Esophagus muscularis mucosa (tissue), 4 donors: Measurements from ENCODE around the gene ARHGDIA. TPM values are rescaled to one million over a fixed set of nuclear protein-coding genes. Genes with fewer than 3 reads are reported as not detected.

ENCODE experiments used
- DNase-seq: peaks from one replicate; pipeline ENCODE4 v3.0.0-alpha.2; 2017; ENCODE audit errors: extremely low spot score
- H3K27ac ChIP-seq, 4 donors: fragments of 200-600 bp; sonication (generic); replicated peaks in 1 of 4; 1 replicate in 3 of 4; 2 replicates in 1 of 4; pipeline ENCODE4 v1.5.1; 2016 to 2019; ENCODE audit warnings: mild to moderate bottlenecking in 1 of 4
- H3K27me3 ChIP-seq, 4 donors: fragments of 200-600 bp; sonication (generic); one replicate each; pipeline versions ENCODE4 v1.5.1 to v1.6.0; 2016 to 2019
- H3K36me3 ChIP-seq, 4 donors: fragments of 200-600 bp; sonication (generic); one replicate each; pipeline ENCODE4 v1.5.1; 2016 to 2019
- H3K4me1 ChIP-seq, 4 donors: fragments of 200-600 bp; sonication (generic); one replicate each; pipeline ENCODE4 v1.5.1; 2016 to 2019
- H3K4me3 ChIP-seq, 4 donors: fragments of 200-600 bp; sonication (generic); 1 replicate in 2 of 4; 2 replicates in 2 of 4; pipeline ENCODE4 v1.5.1; 2016 to 2019; ENCODE audit warnings: mild to moderate bottlenecking in 4 of 4, moderate library complexity in 1 of 4
- H3K9me3 ChIP-seq, 4 donors: fragments of 200-600 bp; sonication (generic); 1 replicate in 3 of 4; 2 replicates in 1 of 4; pipeline ENCODE4 v1.5.1; 2016 to 2019
- CTCF ChIP-seq, 3 experiments: fragments of 200-600 bp in 2 of 3; fragments of 450-650 bp in 1 of 3; sonication (generic) in 2 of 3; IDR thresholded peaks; one replicate each; pipeline ENCODE4 v1.5.1; 2017 to 2019; ENCODE audit warnings: antibody characterized with exemption in 3 of 3, mild to moderate bottlenecking in 2 of 3, moderate library complexity in 1 of 3
- EP300 ChIP-seq: sonication (generic); formaldehyde crosslinking; IDR thresholded peaks from one replicate; pipeline ENCODE4 v1.6.1; 2017; ENCODE audit warnings: antibody characterized with exemption
- POLR2A ChIP-seq: fragments of 450-650 bp; IDR thresholded peaks from one replicate; pipeline ENCODE4 v1.6.1; 2017; ENCODE audit warnings: antibody characterized with exemption, moderate library complexity, mild to moderate bottlenecking, low read depth
- POLR2AphosphoS5 ChIP-seq, 2 donors: sonication (generic); formaldehyde crosslinking; IDR thresholded peaks; one replicate each; pipeline ENCODE4 v1.6.1; 2017; ENCODE audit warnings: antibody characterized with exemption in 2 of 2
- WGBS: methylation state at CpG from one replicate; pipeline ENCODE4 v1.1.5; 2018; 5-methylcytosine and 5-hydroxymethylcytosine counted together
- intact Hi-C: fragments of 100-400 bp; cut with DNase I; formaldehyde crosslinking; loops from one replicate; pipeline ENCODE4 v1.15.1; 2023
- total RNA-seq, 4 donors: library from RNA; depleted of rRNA; stranded (reverse); fragments of >200 nt; gene quantifications; one replicate each; pipeline versions ENCODE4 v1.1.0 to v1.2.1, GENCODE V29; 2016

Gene ARHGDIA
- total RNA-seq, 4 donors from 2014 or later, result 115 to 229 (median 202) TPM

- peaks cover 0 to 62% (median 0%) of the 10 kb centered on the region in 4 donors for H3K27me3 ChIP-seq
- peaks cover 16 to 21% (median 18%) of the 10 kb centered on the region in 4 donors for H3K4me1 ChIP-seq
- no peak for DNase-seq
- no peak overlapping the region for H3K27ac ChIP-seq
- WGBS, result 39% methylated on average over 7 of the region's 7 CpGs
- intact Hi-C loops, result no loop called here
- no peaks in the 10 kb centered on the region for H3K9me3 ChIP-seq
- H3K4me3 ChIP-seq, result no peak overlapping the region
- TF ChIP-seq POLR2A (no peak), POLR2AphosphoS5 (IDR thresholded peaks at IDR 0.05) (no peak), CTCF (IDR thresholded peaks at IDR 0.05) (no peak), EP300 (no peak)
- peaks cover 0 to 7% (median 5%) of the 10 kb centered on the region in 4 donors for H3K36me3 ChIP-seq
Measured at GRCh38 chr17:81817758-81818147, 53.4 kb downstream of the ARHGDIA start.

Other genes with a start within 250 kb of the ARHGDIA start
- 10 to 100 TPM; 58.1 to 86.6 (median 65.7) TPM for gene NPLOC4, start 234.2 kb downstream of the ARHGDIA start, total RNA-seq
- under 1 TPM in 2 of 4 donors, not detected in 2; 0.32 to 0.92 TPM for gene TSPAN10, start 234.1 kb downstream of the ARHGDIA start, total RNA-seq
- under 1 TPM in 1 of 4 donors, not detected in 3; 0.98 TPM for gene PDE6G, start 214.8 kb downstream of the ARHGDIA start, total RNA-seq
- 10 to 100 TPM; 24.5 to 40.5 (median 31.1) TPM for gene OXLD1, start 204.7 kb downstream of the ARHGDIA start, total RNA-seq
- gene CCDC137, start 204.6 kb downstream of the ARHGDIA start, total RNA-seq, result 10 to 100 TPM in 3 of 4 donors, 1 to 10 TPM in 1; 8.9 to 14.1 (median 12.6) TPM
- 10 to 100 TPM; 23.7 to 38.3 (median 27.3) TPM for gene ARL16, start 187.5 kb downstream of the ARHGDIA start, total RNA-seq
- gene HGS, start 187.3 kb downstream of the ARHGDIA start, total RNA-seq, result 10 to 100 TPM; 47.8 to 99.1 (median 65.5) TPM
- 10 to 100 TPM; 24.5 to 47.9 (median 39.2) TPM for gene MRPL12, start 168.0 kb downstream of the ARHGDIA start, total RNA-seq
- 1 to 10 TPM; 2.1 to 5.5 (median 4.8) TPM for gene SLC25A10, start 159.1 kb downstream of the ARHGDIA start, total RNA-seq
- gene GCGR, start 67.2 kb downstream of the ARHGDIA start, total RNA-seq, result under 1 TPM in 2 of 4 donors, not detected in 2; 0.17 to 0.40 TPM
- gene MCRIP1, start 38.0 kb downstream of the ARHGDIA start, total RNA-seq, result 100 to 1,000 TPM in 3 of 4 donors, 10 to 100 TPM in 1; 83.5 to 146 (median 114) TPM
- gene PPP1R27, start 36.3 kb downstream of the ARHGDIA start, total RNA-seq, result not detected
- gene P4HB, start 10.8 kb downstream of the ARHGDIA start, total RNA-seq, result 100 to 1,000 TPM; 269 to 334 (median 313) TPM
- 10 to 100 TPM; 44.0 to 67.7 (median 56.5) TPM for gene ALYREF, start 20.2 kb upstream of the ARHGDIA start, total RNA-seq
- gene ANAPC11, start 20.4 kb upstream of the ARHGDIA start, total RNA-seq, result 100 to 1,000 TPM; 131 to 139 (median 135) TPM
- 1 to 10 TPM in 1 of 4 donors, under 1 TPM in 1, not detected in 2; 0.78 to 1.8 TPM for gene NPB, start 30.9 kb upstream of the ARHGDIA start, total RNA-seq
- 10 to 100 TPM; 27.4 to 38.7 (median 33.3) TPM for gene PCYT2, start 40.1 kb upstream of the ARHGDIA start, total RNA-seq
- 10 to 100 TPM; 13.9 to 27.0 (median 19.9) TPM for gene SIRT7, start 46.8 kb upstream of the ARHGDIA start, total RNA-seq
- 10 to 100 TPM; 23.7 to 41.7 (median 33.6) TPM for gene MAFG, start 56.4 kb upstream of the ARHGDIA start, total RNA-seq
- gene PYCR1, start 66.0 kb upstream of the ARHGDIA start, total RNA-seq, result 1 to 10 TPM; 2.1 to 6.5 (median 4.6) TPM
- not detected for gene MYADML2, start 75.9 kb upstream of the ARHGDIA start, total RNA-seq
- gene NOTUM, start 89.8 kb upstream of the ARHGDIA start, total RNA-seq, result under 1 TPM in 1 of 4 donors, not detected in 3; 0.83 TPM
- gene ASPSCR1, start 106.3 kb upstream of the ARHGDIA start, total RNA-seq, result 10 to 100 TPM; 15.9 to 18.4 (median 17.3) TPM
- 100 to 1,000 TPM in 2 of 4 donors, 10 to 100 TPM in 2; 62.5 to 109 (median 95.5) TPM for gene CENPX, start 151.5 kb upstream of the ARHGDIA start, total RNA-seq
- 10 to 100 TPM in 2 of 4 donors, 1 to 10 TPM in 2; 6.6 to 15.8 (median 11.5) TPM for gene LRRC45, start 152.0 kb upstream of the ARHGDIA start, total RNA-seq
- gene RAC3, start 160.3 kb upstream of the ARHGDIA start, total RNA-seq, result 1 to 10 TPM; 1.8 to 2.5 (median 2.2) TPM
- gene DCXR, start 166.4 kb upstream of the ARHGDIA start, total RNA-seq, result 100 to 1,000 TPM in 2 of 4 donors, 10 to 100 TPM in 2; 78.6 to 135 (median 102) TPM
- 10 to 100 TPM; 32.4 to 54.8 (median 42.5) TPM for gene RFNG, start 180.5 kb upstream of the ARHGDIA start, total RNA-seq
- 100 to 1,000 TPM in 2 of 4 donors, 10 to 100 TPM in 2; 64.4 to 108 (median 85.4) TPM for gene GPS1, start 180.6 kb upstream of the ARHGDIA start, total RNA-seq
- gene DUS1L, start 194.5 kb upstream of the ARHGDIA start, total RNA-seq, result 10 to 100 TPM; 42.2 to 77.1 (median 52.6) TPM
- 10 to 100 TPM; 30.3 to 63.6 (median 44.8) TPM for gene FASN, start 226.9 kb upstream of the ARHGDIA start, total RNA-seq